Ascending aorta (tissue), 2 donors: ENCODE measurements around the gene TENT5A. TPM values are rescaled to one million over a fixed set of nuclear protein-coding genes. Genes with fewer than 3 reads are reported as not detected.

Experiments
- DNase-seq, 2 donors: peaks; one replicate each; pipeline ENCODE4 v3.0.0-alpha.2; 2019; ENCODE audit warnings: low spot score in 2 of 2
- H3K27ac ChIP-seq, 2 donors: fragments of 200-600 bp; sonication (generic); one replicate each; pipeline ENCODE4 v1.5.1; 2016 to 2017; ENCODE audit warnings: mild to moderate bottlenecking in 1 of 2
- H3K27me3 ChIP-seq: fragments of 200-600 bp; sonication (generic); one replicate; pipeline ENCODE4 v1.5.1; 2017
- H3K36me3 ChIP-seq, 2 donors: fragments of 200-600 bp; sonication (generic); one replicate each; pipeline ENCODE4 v1.5.1; 2016
- H3K4me1 ChIP-seq, 2 donors: fragments of 200-600 bp; sonication (generic); one replicate each; pipeline ENCODE4 v1.5.1; 2016 to 2017; ENCODE audit warnings: mild to moderate bottlenecking in 1 of 2
- H3K4me3 ChIP-seq, 2 donors: fragments of 200-600 bp; sonication (generic); one replicate each; pipeline ENCODE4 v1.5.1; 2016 to 2017; ENCODE audit warnings: mild to moderate bottlenecking in 1 of 2
- H3K9me3 ChIP-seq, 2 donors: fragments of 200-600 bp; sonication (generic); one replicate each; pipeline ENCODE4 v1.5.1; 2016
- intact Hi-C: fragments of 100-400 bp; cut with DNase I; formaldehyde crosslinking; loops from one replicate; pipeline ENCODE4 v1.15.1; 2023
- total RNA-seq: library from RNA; depleted of rRNA; stranded (reverse); fragments of >200 nt; gene quantifications from one replicate; pipeline ENCODE4 v1.1.0, GENCODE V29; 2016
- TF ChIP-seq, protein P1 (sequence below), 3 experiments: fragments of 200-600 bp in 2 of 3; fragments of 450-650 bp in 1 of 3; sonication (generic) in 2 of 3; IDR thresholded peaks; one replicate each; pipeline ENCODE4 v1.5.1; 2016 to 2019; ENCODE audit warnings: antibody characterized with exemption in 3 of 3, mild to moderate bottlenecking in 1 of 3, moderate library complexity in 1 of 3

Gene TENT5A
- total RNA-seq, 1 donor from 2014 or later, result 9.6 TPM

DNA sequence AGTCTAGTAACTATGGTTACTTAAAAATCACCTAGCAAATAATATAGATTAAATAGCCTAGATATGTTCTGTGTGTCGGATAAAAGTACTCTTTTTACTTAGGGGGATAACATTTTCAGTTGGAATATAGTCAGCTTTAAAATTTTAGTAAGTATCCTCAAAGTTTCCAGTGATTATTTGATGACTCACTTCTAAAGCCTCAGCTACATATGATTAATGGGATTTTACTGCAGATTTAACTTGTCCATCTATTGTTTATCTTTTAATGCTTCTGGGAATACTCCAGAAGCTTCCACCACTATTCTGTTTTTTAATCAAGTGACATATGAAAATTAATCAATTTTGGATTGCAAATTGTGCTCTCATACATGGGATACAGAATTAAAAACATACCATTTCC lies 8.7 kb upstream of the TENT5A start:
- TF ChIP-seq, protein P1, sequence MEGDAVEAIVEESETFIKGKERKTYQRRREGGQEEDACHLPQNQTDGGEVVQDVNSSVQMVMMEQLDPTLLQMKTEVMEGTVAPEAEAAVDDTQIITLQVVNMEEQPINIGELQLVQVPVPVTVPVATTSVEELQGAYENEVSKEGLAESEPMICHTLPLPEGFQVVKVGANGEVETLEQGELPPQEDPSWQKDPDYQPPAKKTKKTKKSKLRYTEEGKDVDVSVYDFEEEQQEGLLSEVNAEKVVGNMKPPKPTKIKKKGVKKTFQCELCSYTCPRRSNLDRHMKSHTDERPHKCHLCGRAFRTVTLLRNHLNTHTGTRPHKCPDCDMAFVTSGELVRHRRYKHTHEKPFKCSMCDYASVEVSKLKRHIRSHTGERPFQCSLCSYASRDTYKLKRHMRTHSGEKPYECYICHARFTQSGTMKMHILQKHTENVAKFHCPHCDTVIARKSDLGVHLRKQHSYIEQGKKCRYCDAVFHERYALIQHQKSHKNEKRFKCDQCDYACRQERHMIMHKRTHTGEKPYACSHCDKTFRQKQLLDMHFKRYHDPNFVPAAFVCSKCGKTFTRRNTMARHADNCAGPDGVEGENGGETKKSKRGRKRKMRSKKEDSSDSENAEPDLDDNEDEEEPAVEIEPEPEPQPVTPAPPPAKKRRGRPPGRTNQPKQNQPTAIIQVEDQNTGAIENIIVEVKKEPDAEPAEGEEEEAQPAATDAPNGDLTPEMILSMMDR (IDR thresholded peaks at IDR 0.05), result no peak

DNA sequence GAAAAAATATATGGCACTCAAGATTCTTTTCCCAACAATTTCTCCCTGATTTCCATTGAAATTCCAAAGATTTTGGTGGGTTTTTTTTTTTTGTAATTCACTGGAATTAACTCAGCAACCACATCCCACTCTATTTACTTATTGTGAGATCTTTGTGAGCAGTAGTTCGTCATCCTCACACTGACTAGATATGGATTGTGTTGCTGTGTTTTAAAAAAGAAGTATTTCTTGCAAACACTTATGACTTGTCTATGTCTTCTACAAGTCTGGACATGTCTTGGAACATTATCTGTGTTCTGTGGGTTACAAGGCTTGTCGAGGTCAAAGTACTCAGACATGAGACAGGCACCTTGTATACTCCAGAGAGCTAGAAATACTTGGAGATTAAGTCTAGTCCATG lies 7.3 kb upstream of the TENT5A start:
- intact Hi-C loops, result loop anchor here (10.0 kb wide), 2 partner anchors 385 to 1545 kb away; no protein-coding TSS in a partner anchor
- H3K4me1 ChIP-seq, result no peaks in the 10 kb centered on the region
- DNase-seq, result no peak
- H3K4me3 ChIP-seq, result no peak overlapping the region
- H3K27me3 ChIP-seq, result no peaks in the 10 kb centered on the region
- H3K27ac ChIP-seq, result no peak overlapping the region
- TF ChIP-seq, protein P1 (IDR thresholded peaks at IDR 0.05), result no peak
- H3K9me3 ChIP-seq, result no peaks in the 10 kb centered on the region
- H3K36me3 ChIP-seq, result no peaks in the 10 kb centered on the region

More for the DNA sequence above, 8.7 kb upstream of the TENT5A start:
- intact Hi-C loops, result no loop called here
- no peak overlapping the region for H3K4me3 ChIP-seq
- H3K4me1 ChIP-seq, result peaks cover 0 to 2% of the 10 kb centered on the region in 2 donors
- no peak for DNase-seq
- no peaks in the 10 kb centered on the region for H3K27me3 ChIP-seq
- no peak overlapping the region for H3K27ac ChIP-seq
- H3K36me3 ChIP-seq, result no peaks in the 10 kb centered on the region
- no peaks in the 10 kb centered on the region for H3K9me3 ChIP-seq

- H3K4me3 ChIP-seq, result no peak overlapping the region
- no peak for DNase-seq
- peaks cover 0 to 2% of the 10 kb centered on the region in 2 donors for H3K4me1 ChIP-seq
- TF ChIP-seq, protein P1 (IDR thresholded peaks at IDR 0.05), result no peak
- H3K27me3 ChIP-seq, result no peaks in the 10 kb centered on the region
- no peaks in the 10 kb centered on the region for H3K9me3 ChIP-seq
- no peak overlapping the region for H3K27ac ChIP-seq
- no peaks in the 10 kb centered on the region for H3K36me3 ChIP-seq
- intact Hi-C loops, result loop anchor here (10.0 kb wide), 2 partner anchors 387 to 1543 kb away; no protein-coding TSS in a partner anchor
Measured at GRCh38 chr6:81758221-81758620, 5.7 kb upstream of the TENT5A start.

DNA sequence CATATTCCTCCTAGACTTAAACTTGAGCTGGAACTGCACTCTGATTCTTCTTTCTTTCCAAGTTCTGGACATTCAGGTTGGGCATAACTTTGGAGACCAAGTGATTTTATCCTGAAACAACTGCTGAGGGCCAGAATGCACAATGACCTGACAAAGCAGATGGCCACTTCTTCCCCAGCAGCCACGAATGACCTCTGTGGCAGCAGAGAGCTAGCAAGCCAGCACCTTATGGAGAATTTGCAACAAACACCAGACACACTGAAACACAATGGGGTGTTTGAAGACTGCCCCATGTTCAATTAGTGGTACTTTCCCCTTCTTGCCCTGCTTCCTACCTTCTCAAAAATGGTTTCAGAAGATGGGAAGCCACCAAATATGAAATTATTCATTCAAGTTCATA lies 4.2 kb upstream of the TENT5A start:
- Histone ChIP-seq H3K27me3 (no peaks in the 10 kb centered on the region), H3K36me3 (no peaks in the 10 kb centered on the region), H3K27ac (no peak overlapping the region), H3K4me1 (peaks cover 0 to 2% of the 10 kb centered on the region in 2 donors), H3K9me3 (no peaks in the 10 kb centered on the region), H3K4me3 (no peak overlapping the region)
- DNase-seq, result no peak
- intact Hi-C loops, result loop anchor here (10.0 kb wide), 2 partner anchors 388 to 1542 kb away; no protein-coding TSS in a partner anchor
- TF ChIP-seq, protein P1 (IDR thresholded peaks at IDR 0.05), result no peak

DNA sequence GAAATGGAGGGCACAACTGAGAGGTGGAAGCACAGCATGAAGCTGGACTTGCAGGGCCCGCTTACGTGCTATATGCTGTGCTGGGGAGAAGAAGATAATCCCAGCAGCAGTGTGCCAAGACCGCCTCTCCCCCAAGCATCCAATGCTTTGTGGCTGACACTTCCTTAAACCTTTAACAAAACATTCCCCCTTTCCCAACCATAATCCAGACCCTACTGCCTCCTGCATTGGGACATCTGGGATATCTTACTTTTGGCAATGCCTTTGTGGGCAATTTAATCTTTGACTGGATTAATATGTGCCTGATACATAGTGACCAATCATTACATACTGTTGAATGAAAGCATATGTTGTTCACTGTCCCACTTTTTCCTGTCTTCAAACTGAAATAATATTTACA lies 3.1 kb upstream of the TENT5A start:
- H3K36me3 ChIP-seq, result no peaks in the 10 kb centered on the region
- peaks cover 0 to 2% of the 10 kb centered on the region in 2 donors for H3K4me1 ChIP-seq
- intact Hi-C loops, result loop anchor here (10.0 kb wide), 2 partner anchors 389 to 1541 kb away; no protein-coding TSS in a partner anchor
- TF ChIP-seq, protein P1 (IDR thresholded peaks at IDR 0.05), result no peak
- no peaks in the 10 kb centered on the region for H3K27me3 ChIP-seq
- no peak overlapping the region for H3K27ac ChIP-seq
- no peaks in the 10 kb centered on the region for H3K9me3 ChIP-seq
- no peak overlapping the region for H3K4me3 ChIP-seq
- no peak for DNase-seq
